HG02973 (cell line): ENCODE data around the gene CIDEC.
"Not testable (repeated sequence)": the region's sequence is repeated elsewhere in the genome, so short reads cannot be mapped to it uniquely, and the experiment has no call there.

Experiments used
- ATAC-seq: cut with Tn5 transposase; IDR thresholded peaks from one replicate; pipeline ENCODE4 v1.9.1; 2021; ENCODE audit warnings: moderate library complexity; ENCODE audit not compliant: unreplicated experiment

Gene CIDEC

DNA sequence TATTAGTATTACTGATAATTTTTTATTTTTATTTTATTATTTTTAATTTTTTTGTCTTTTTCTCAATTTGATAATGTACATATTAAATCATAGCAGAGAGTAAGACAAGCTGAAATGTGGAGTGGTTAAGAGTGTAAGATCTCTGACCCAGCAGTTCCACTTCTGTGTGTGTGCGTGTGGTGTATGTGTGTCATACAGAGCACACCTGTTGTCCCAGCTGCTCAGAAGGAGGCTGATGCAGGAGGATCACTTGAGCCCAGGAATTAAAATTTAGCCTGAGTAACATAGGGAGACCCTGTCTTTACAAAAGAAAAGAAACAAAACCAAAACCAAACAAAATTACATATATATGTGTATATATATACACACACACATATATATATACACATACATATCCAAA lies 1.4 kb upstream of the CIDEC start:
- ATAC-seq: no peak

DNA sequence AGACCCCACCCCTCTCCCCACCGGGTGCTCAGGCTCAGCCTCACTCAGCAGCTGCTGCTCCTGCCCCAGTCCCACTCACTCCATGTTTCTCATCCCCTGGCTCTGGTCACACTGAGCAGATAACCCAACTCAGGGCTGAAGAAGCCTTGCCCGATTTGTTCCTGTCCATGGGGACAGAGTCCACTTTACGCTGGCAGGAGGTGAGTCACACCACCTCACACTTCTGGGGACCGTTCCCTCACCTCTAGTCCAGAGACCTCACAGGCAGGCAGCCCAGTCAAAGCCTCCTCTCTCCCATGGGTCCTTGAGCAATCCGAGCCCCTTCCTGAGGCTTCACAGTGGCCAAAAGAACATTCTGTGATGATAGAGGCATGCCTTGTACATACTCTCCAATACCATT lies 1.4 kb downstream of the CIDEC start:
- no peak for ATAC-seq

DNA sequence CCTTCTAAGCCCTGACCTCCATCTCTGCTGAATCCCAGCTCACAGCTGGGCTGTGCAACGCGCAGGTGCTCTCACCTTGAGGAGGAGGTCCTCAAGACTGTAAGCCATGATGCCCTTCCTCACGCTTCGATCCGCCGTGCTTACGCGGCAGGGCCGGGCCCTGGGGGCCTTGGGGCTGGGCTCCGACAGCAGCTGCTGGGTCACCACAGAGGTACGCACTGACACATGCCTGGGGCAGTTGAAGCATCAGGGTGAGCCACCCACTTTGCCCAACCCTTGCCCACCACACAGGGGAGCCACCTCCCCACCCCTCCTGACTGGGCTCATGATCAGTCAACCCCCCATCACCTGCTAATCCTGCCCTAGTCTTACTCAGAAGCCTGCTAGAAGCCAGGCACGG lies 3.1 kb downstream of the CIDEC start:
- no peak for ATAC-seq

DNA sequence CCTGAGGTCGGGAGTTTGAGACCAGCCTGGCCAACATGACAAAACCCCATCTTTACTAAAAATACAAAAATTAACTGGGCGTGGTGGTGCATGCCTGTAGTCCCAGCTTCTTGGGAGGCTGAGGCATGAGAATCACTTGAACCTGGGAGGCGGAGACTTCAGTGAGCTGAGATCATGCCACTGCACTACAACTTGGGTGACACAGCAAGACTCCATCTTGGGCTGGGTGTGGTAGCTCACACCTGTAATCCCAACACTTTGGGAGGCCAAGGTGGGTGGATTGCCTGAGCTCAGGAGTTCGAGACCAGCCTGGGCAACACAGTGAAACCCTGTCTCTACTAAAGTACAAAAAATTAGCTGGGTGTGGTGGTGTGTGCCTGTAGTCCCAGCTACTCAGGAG lies 3.8 kb downstream of the CIDEC start:
- not testable (repeated sequence) for ATAC-seq

DNA sequence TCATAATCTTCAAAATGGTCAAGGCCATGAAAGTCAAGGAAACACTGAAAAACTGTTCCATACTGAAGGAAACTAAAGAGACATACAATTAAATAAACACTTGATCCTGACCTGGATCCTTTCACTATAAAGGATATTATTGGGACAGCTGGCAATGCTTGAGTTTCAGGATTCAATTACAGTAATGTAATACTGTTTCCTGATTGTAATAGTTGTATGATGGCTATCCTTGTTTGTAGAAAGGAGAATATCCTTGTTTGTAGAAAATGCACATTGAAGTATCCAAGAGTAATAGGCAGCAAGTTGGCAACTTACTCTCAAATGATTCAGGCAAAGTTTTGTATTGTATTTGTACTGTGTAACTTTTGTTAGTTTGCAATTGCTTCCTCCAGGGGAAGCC lies 4.6 kb downstream of the CIDEC start:
- ATAC-seq: no peak

DNA sequence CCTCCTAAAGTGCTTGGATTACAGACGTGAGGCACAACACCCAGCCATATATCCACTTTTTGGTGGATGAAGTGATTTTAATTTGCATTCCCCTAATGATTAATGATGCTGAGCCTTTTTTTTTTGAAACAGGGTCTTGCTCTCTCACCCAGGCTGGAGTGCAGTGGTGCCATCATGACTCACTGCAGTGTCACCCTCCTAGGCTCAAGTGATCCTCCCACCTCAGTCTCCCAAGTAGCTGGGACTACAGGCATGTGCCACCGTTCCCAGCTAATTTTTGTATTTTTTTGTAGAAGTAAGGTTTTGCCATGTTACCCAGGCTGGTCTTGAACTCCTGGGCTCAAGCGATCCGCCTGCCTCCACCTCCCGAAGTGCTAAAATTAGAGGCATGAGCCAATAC lies 8.0 kb downstream of the CIDEC start:
- ATAC-seq: not testable (repeated sequence)

DNA sequence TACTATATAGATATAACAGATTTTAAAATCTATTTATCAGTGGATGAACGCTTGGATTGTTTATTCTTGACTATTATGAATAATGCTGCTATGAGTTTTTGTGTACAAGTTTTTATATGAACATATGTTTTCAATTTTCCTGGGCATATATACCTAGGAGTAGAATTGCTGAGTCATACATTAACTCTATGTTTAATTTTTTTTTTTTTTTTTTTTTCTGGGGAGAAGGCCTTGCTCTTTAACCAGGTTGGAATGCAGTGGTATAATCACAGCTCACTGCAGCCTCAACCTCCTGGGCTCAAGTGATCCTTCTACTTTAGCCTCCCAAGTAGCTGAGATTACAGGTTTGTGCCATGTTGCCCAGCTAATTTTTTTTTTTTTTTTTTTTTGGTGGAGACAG lies 9.1 kb downstream of the CIDEC start:
- ATAC-seq: no peak

DNA sequence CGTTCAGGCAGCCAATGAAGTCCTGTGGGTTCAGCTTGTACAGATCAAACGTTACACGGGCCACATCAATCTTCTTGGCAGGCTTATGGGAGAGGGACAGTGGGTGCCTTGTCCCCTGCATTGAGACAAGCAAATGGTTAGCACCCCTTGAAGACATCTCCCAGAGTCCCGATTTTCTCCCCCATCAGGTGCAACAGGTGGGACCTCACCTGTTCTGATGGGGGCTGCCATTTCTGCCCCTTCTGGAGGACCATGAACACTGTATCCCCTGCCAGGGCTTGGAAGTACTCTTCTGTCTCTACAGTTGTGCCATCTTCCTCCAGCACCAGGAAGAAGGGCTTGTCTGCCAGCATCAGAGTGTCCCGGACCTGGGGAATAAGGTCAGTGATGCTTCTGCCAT lies 10.1 kb downstream of the CIDEC start:
- ATAC-seq: no peak

DNA sequence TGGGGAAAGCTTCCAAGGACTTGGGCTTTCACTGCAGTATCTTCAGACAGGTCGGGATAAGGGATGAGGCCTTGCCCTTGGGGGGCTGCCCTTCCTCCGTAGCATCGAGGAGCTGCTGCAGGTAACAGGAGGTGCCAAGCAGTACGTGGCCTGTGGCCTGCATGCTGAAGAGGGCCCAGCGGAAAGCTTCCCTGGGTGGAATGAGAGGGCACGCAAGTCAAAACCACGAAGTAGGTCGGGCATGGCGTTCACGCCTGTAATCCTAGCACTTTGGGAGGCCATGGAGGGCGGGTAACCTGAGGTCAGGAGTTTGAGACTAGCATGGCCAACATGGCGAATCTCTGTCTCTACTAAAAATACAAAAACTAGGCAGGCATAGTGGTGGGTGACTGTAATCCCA lies 12.9 kb downstream of the CIDEC start:
- ATAC-seq: no peak

DNA sequence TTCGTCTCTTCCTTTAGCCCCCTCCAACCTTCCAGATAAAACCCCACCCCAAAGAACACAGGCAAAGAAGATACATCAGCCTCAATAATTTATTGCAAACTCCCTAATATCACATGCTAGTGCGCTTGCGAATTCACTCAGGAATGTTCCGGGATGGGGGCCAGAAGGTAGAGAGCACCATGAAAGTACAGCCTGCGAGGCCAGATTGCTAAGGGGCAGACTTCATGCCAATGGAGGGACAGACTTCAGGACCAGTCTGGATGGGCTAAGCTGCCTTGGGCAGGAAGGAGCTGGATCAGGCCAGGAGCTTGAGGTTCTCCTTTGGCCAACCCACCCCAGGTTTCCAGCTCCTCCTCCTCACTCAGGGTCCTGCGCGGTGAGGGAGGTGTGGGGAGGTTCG lies 13.4 kb downstream of the CIDEC start:
- no peak for ATAC-seq

DNA sequence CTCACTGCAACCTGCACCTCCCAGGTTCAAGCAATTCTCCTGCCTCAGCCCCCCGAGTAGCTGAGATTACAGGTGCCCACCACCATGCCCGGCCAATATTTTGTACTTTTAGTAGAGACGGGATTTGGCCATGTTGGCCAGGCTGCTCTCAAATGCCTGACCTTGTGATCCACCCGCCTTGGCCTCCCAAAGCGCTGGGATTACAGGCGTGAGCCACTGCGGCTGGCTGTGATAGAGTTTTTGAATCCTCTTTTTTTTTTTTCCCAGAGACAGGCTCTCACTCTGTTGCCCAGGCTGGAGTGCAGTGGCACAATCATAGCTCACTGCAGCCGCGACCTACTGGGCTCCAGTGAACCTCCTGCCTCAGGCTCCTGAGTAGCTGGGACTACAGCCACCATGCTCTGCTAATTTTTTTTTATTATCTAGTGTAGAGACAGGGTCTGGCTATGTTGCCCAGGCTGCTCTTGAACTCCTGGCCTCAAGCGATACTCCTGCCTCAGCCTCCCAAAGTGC lies 14.9 kb downstream of the CIDEC start:
- ATAC-seq: not testable (repeated sequence)

DNA sequence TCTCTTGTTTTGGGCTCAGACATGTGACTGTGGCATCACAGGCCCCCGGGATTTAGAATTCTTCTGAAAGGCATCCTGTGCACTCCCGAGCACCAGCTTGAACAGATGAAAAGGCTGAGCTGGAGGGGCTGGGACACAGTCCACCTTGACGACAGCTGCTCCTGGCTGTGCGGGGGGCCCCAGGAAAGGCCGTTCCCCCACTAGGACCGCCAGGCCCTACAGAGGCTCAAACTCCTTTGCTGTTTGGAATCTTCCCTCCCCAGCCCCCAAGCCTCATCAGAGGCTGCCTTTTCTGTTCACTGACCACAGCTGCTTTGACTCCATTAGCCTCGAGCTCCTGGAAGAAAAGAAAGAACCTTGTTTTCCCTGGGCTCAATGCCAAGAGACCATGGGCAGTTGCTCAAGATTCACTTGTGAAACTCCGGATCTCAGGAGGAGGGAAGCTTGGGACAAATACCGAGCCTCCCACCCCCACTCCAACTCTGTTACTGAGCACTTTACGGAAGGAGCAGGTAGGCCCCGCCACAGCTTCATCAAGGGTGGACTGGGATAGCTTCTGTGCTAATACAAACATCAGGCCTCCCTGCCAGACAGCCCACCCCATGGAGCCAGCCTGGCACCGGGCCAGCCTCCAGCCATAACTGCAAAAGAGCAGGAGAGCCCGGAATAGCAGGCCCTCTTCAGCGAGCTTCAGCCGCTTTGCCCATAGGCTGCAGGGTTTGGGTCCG lies 15.7 kb downstream of the CIDEC start:
- no peak for ATAC-seq

DNA sequence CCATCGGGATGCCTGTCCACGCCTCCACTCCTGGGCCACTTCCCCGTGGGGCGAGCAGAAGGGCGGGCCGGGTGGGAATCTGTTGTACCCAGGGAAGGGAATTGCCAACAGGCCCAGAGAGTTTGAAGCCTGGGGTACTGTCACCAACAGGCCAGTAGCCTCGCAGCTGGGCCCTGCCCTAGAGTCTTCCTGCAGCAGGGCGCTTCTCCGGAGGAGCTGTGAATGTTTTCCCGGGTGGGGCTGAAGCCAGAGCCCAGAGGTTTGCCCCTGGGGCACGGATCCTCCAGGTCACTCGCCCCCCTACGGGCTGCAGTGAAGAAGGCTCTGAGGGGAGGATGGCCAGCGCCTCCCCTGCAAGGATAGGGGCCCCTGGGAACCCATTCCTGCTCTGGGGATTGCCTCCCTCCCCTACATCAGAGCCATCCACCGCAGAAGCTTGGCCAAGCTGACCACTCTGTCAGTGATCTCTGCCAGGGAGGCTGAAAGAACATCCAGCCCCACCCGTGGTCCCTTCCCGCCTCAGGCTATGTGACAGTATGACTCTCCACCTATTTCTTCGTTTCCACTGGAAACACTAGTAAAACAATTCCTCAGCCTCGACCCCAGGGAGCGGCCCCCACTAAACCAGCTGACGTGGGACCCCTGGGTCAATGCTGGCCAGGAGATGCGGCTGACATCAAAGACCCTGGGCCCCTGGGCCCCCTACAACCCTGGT lies 16.8 kb downstream of the CIDEC start:
- ATAC-seq: no peak

DNA sequence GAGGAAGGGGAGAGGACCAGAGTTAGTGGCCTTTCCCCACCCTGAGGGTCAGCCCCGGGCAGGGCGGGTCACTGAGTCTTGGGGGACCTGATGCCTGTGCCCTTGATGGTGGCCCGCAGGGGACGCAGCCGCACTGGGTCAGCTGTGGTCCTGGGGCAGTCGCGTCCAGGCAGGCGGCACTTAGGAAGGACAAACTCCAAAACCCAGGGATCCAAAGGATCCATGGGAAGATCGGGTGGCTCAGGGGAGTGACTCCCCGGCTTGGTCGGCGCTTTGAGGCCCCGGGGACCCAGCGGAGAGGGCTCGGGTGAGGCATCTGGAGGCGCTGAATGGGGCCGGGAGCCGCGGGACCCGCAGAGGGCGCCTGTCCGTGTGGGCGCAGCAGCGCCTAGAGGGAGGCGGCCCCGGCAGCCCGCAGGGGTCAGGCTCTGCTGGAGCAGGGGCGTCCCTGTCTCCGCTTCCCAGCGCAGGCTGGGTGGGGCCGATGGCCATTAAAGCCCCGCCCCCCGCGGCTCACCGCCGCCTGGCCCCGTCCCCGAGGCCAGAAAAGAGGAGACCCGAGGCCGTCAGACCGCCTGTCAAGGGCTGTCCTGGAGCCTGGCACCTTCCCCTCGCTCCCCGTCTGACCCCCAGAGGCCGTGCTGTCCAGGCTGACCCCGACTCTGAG lies 17.5 kb downstream of the CIDEC start:
- ATAC-seq: no peak

DNA sequence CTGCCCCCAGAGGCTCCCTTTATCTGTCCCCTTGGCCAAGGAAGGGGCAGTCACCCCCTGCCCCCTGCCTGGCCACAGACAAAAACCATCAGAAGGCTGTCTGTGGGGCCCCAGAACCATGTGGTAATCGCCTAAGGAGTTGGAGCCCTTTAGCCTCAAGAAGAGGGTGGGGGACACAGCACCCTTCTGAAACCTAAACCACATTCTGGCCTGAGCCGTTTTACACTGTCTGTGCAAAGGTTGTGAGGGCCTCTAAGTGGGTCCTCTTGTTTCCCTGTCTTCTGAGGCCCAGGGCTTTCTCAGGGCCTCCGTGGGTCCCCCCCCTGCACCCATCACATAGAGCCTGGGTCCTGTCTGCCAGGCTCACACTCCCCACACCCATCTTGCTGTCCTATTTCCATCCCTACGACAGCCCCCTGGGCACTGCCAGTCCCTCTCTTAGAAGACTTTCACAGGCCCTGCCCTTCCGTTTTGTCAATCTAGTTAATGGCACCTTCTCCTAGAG lies 18.4 kb downstream of the CIDEC start:
- no peak for ATAC-seq

DNA sequence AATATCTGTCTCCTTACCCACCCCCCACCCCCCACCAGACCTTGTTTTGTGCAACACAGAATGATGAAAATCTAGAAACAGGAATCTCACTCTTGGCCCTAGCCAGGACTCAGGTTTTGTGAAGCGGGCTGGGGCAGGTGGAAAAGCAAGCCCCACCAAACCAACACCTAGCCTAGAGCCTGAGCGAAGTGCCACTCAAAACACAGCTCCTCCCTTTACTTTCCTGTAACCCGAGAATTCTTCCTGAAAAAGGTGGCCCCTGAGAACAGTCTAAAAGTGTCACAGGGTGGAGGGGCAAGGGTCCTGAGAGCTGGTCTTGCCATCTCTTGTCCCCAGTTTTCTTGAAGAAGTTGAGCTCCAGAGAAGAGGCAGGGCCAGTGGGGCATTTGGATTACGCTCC lies 18.9 kb downstream of the CIDEC start:
- no peak for ATAC-seq

DNA sequence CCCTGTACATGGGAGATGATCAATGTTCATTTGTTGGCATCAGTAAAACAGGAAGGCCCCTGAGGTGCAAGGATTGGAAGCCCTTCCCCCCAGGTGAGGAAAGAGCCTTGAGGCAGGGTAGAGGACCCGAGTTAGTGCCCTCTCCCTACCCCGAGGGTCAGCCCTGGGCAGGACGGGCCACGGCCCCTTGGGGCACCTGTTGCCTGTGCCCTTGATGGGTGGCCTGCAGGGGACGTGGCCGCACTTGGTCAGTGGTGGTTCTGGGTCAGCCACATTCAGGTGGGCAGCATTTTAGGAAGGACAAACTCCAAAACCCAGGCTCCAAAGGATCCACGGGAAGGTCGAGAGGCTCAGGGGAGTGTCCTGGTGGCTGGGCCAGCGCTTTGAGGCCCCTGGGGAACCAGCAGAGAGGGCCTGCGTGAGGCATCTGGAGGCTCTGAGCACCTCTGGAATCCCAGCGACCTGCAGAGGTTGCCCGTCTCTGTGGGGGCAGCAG lies 20.5 kb downstream of the CIDEC start:
- no peak for ATAC-seq

DNA sequence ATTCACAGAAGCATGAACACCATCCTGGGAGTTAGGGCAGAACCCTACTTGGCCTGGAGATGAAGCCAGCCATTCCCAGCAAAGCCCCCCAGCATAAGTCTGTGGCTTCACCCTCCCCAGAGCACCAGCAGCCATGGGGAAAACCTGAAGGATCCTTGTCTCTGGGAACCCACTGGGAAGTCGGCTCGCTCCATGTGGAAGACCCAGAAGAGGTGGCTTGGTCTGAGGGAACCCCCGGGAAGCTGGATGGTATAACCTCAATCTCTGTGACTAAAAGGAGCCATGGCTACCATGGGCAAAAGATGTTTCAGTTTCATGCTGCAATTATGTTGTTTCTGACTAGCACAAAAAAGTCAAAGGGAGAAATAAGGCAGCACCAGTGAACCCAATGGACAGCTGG lies 24.5 kb downstream of the CIDEC start:
- no peak for ATAC-seq

DNA sequence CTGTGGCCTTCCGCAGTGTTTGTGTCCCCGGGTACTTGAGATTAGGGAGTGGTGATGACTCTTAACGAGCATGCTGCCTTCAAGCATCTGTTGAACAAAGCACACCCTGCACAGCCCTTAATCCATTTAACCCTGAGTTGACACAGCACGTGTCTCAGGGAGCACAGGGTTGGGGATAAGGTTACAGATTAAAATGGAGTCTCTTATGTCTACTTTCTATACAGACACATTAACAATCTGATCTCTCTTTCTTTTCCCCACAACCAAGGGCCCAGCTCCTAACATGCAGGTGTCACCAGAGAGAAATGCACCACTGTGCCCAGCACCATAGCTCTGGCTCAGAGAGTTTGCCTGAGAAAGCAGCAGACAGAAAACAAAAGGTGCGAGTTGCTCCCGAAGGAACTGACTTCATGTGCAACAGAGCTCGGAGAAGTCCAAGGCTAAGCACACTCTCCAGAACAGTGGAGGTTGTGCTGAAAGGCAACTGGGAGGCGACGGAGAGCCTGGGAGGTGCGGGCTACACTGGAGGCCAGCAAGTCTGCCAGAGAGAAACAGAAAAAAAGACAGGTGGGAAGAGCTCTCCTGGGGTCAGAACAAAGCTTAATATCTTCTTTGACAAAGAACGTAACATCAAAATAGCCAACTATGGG lies 25.6 kb downstream of the CIDEC start:
- not testable (repeated sequence) for ATAC-seq

DNA sequence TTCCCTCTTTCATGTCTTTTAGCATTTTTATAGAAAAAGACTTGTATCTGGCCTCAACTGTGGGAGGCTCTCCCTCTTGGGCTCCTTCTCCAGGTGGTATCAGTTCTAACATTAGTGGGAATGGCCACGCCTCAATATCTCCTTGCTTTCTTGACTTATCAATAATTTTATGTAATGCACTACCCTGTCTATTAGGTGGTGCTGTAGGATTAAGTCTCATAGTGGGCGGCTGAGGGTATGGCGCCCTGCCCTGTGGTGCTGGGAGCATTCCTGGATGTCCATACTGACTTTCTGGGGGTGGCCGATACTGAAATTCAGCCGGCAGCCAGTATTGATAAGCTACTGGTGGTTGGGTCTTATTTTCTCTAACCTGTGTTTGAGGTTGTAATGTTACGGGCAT lies 27.5 kb downstream of the CIDEC start:
- ATAC-seq: no peak

DNA sequence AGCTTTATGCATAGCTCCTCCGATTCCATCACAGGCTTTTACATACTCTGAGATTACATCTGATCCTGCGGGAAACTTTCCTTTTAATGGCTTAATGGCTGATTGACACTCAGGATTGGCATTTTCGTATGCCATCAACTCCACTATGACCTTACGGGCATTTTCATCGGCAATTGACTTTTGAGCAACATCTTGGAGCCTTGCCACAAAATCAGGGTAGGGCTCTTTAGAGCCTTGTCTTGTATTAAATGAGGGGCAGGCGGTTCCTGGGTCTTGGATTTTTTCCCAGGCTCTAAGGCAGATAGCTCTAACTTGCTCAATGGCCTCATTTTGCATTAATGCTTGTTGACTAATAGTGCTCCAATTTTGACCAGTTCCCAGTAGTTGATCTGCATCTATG lies 28.1 kb downstream of the CIDEC start:
- not testable (repeated sequence) for ATAC-seq
